ENCODE measurements around the gene GPC5. TPM values are rescaled to one million over a fixed set of nuclear protein-coding genes. Genes with fewer than 3 reads are reported as not detected.

The GPC5 gene
- total RNA-seq, 4 donors from 2014 or later, result 0.24 to 30.8 (median 1.8) TPM; not detected in 1

- H3K27ac ChIP-seq, result no peak overlapping the region
- H3K9me3 ChIP-seq, result no peaks in the 10 kb centered on the region
- peaks cover 0 to 4% of the 10 kb centered on the region in 2 donors for H3K36me3 ChIP-seq
- intact Hi-C loops (cut with DNase I; ENCODE audit: low total_unique reads), result no loop called here
- no peaks in the 10 kb centered on the region for H3K4me1 ChIP-seq
- TF ChIP-seq POLR2A (IDR thresholded peaks at IDR 0.05), result no peak
- no peak for TF ChIP-seq CTCF (IDR thresholded peaks at IDR 0.05)
- no peaks in the 10 kb centered on the region for H3K27me3 ChIP-seq
- DNase-seq, result no peak
- no peak overlapping the region for H3K4me3 ChIP-seq
Observed at GRCh38 chr13:92622905-92623304, 1224.5 kb downstream of the GPC5 start.

- Histone ChIP-seq H3K4me3 (no peak overlapping the region), H3K36me3 (no peaks in the 10 kb centered on the region), H3K9me3 (no peaks in the 10 kb centered on the region), H3K4me1 (no peaks in the 10 kb centered on the region), H3K27ac (no peak overlapping the region), H3K27me3 (no peaks in the 10 kb centered on the region)
- no peak for DNase-seq
- TF ChIP-seq CTCF (IDR thresholded peaks at IDR 0.05), result no peak
- no peak for TF ChIP-seq POLR2A (IDR thresholded peaks at IDR 0.05)
- intact Hi-C loops (cut with DNase I; ENCODE audit: low total_unique reads), result no loop called here
Observed at GRCh38 chr13:92626274-92626673, 1227.9 kb downstream of the GPC5 start.

- Histone ChIP-seq H3K36me3 (no peaks in the 10 kb centered on the region), H3K27ac (no peak overlapping the region), H3K4me3 (no peak overlapping the region), H3K9me3 (no peaks in the 10 kb centered on the region), H3K4me1 (no peaks in the 10 kb centered on the region), H3K27me3 (no peaks in the 10 kb centered on the region)
- TF ChIP-seq CTCF (IDR thresholded peaks at IDR 0.05) (no peak), POLR2A (IDR thresholded peaks at IDR 0.05) (no peak)
- intact Hi-C loops (cut with DNase I; ENCODE audit: low total_unique reads), result no loop called here
- DNase-seq, result no peak
Observed at GRCh38 chr13:92640936-92641335, 1242.5 kb downstream of the GPC5 start.

GRCh38 chr13:92649140-92649813, 1250.9 kb downstream of the GPC5 start:
- no peak for DNase-seq
- Histone ChIP-seq H3K4me1 (no peaks in the 10 kb centered on the region), H3K4me3 (no peak overlapping the region), H3K27ac (no peak overlapping the region), H3K9me3 (no peaks in the 10 kb centered on the region), H3K36me3 (no peaks in the 10 kb centered on the region), H3K27me3 (no peaks in the 10 kb centered on the region)
- TF ChIP-seq CTCF (IDR thresholded peaks at IDR 0.05) (no peak), POLR2A (IDR thresholded peaks at IDR 0.05) (no peak)
- intact Hi-C loops (cut with DNase I; ENCODE audit: low total_unique reads), result no loop called here

- H3K4me1 ChIP-seq, result no peaks in the 10 kb centered on the region
- intact Hi-C loops (cut with DNase I; ENCODE audit: low total_unique reads), result no loop called here
- H3K9me3 ChIP-seq, result no peaks in the 10 kb centered on the region
- no peak for DNase-seq
- TF ChIP-seq CTCF (IDR thresholded peaks at IDR 0.05) (no peak), POLR2A (IDR thresholded peaks at IDR 0.05) (no peak)
- H3K27ac ChIP-seq, result no peak overlapping the region
- no peaks in the 10 kb centered on the region for H3K36me3 ChIP-seq
- no peak overlapping the region for H3K4me3 ChIP-seq
- H3K27me3 ChIP-seq, result no peaks in the 10 kb centered on the region
Observed at GRCh38 chr13:92656103-92656502, 1257.7 kb downstream of the GPC5 start.

Data from uterus (tissue), 4 donors.